Stimulated activated naive CD4-positive, alpha-beta T cell treated with Interleukin-2 at 50 U/mL for 16 hours (primary cell): ENCODE data around the gene KNL1.
"Not testable (repeated sequence)": the region's sequence is repeated elsewhere in the genome, so short reads cannot be mapped to it uniquely, and the experiment has no call there.

Experiments used
- DNase-seq: peaks from one replicate; lab custom pipeline; 2025; lab: John Stamatoyannopoulos, UW

Gene KNL1, protein sequence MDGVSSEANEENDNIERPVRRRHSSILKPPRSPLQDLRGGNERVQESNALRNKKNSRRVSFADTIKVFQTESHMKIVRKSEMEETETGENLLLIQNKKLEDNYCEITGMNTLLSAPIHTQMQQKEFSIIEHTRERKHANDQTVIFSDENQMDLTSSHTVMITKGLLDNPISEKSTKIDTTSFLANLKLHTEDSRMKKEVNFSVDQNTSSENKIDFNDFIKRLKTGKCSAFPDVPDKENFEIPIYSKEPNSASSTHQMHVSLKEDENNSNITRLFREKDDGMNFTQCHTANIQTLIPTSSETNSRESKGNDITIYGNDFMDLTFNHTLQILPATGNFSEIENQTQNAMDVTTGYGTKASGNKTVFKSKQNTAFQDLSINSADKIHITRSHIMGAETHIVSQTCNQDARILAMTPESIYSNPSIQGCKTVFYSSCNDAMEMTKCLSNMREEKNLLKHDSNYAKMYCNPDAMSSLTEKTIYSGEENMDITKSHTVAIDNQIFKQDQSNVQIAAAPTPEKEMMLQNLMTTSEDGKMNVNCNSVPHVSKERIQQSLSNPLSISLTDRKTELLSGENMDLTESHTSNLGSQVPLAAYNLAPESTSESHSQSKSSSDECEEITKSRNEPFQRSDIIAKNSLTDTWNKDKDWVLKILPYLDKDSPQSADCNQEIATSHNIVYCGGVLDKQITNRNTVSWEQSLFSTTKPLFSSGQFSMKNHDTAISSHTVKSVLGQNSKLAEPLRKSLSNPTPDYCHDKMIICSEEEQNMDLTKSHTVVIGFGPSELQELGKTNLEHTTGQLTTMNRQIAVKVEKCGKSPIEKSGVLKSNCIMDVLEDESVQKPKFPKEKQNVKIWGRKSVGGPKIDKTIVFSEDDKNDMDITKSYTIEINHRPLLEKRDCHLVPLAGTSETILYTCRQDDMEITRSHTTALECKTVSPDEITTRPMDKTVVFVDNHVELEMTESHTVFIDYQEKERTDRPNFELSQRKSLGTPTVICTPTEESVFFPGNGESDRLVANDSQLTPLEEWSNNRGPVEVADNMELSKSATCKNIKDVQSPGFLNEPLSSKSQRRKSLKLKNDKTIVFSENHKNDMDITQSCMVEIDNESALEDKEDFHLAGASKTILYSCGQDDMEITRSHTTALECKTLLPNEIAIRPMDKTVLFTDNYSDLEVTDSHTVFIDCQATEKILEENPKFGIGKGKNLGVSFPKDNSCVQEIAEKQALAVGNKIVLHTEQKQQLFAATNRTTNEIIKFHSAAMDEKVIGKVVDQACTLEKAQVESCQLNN (N-terminal part only)

DNA sequence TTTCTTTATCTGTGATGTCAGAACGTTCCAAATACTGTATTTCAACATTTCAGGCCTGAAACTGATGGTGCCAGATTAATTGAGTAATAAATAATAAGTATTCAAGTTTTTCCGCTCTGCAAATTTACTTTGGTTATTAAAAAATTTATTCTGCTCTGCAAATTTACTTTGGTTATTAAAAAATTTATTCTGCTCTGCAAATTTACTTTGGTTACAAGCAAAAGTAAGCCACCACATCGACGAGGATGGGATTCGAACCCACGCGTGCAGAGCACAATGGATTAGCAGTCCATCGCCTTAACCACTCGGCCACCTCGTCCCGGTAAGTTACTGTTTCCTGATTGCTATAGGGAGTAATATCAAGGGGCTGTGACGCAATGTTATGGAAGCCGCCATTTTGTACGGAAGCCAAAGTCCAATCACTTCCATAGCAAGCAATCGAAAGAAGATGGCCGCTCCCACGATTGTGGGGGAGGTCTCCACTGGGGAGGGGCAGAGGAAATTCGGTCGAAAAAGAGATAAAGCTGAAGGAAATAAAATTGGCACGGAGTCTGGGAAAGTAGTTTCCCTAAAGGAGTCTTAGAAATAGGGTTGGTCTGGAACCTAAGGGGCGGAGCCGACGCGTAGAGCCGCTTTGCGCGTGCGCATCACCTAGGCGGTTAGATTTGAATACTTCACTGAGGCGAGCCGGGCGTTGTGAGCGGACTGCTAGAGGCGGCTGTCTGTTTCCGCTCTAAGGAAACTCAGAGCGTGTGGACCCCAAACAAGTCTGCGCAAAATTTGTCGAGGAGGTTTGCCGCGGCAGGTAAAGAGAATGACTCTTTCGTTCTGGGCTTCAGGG lies at the start of gene KNL1:
TSS of gene KNL1 (plus strand) at position 662 of the 841 bp plus-strand sequence. CDS start 8,683 bp downstream, outside the sequence.
- DNase-seq, result peak; percentile 82

DNA sequence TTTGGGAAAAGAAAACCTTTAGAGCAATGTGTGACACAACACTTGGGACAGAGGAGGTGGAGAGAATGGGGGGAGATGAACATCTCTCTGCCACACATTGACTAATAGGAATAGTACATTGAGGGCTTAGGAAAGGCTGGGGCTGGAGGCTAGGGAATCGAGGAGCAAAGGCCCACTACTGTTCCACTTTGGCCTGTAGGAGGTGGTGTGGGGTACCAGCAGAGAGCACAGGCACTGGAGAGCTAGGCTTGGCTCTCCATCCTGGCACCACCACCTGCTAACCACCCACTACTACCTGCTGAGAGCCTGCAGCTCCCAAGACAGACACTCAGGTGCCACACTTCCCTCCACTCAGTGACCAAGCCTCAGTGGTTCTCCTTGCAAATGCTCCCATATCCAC lies 48.6 kb upstream of the KNL1 start:
- DNase-seq, result no peak

DNA sequence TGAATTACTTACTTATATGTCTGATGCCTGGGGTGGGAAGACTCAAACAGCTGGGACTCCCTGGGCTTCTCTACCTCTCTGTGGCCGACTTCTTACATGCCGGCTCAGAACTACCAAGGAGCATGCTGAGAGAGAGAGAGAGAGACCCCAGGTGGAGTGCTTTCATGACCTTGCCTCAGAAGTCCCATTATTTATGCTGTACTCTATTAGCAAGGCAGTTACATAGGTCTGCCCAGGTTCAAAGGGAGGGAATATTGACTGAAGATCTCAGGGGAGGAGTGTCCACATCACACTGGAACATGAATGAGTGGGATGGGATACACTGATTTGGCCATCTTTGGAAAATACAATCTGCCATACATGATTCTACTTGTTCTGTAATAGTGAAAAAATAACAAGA lies 45.4 kb upstream of the KNL1 start:
- no peak for DNase-seq

DNA sequence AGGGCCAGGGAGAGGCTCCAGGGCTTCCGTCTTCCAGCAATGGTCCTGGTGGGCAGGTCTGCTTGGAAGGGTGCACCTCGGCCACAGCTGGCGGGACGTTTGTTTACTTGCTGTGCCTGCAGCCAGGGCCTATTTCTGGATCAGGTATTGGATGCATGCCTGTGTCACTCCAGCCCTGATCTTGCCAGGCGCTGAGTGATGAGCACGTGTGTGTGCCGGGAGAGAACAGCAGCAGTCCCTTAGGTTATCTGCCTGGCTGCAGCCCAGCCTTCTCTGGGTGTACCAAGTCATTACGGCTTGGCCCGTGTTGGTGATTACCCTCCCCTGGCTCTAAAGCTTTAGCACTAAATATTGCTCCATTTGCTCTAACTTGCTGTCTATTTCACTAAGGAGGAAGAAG lies 44.2 kb upstream of the KNL1 start:
- DNase-seq, result no peak

DNA sequence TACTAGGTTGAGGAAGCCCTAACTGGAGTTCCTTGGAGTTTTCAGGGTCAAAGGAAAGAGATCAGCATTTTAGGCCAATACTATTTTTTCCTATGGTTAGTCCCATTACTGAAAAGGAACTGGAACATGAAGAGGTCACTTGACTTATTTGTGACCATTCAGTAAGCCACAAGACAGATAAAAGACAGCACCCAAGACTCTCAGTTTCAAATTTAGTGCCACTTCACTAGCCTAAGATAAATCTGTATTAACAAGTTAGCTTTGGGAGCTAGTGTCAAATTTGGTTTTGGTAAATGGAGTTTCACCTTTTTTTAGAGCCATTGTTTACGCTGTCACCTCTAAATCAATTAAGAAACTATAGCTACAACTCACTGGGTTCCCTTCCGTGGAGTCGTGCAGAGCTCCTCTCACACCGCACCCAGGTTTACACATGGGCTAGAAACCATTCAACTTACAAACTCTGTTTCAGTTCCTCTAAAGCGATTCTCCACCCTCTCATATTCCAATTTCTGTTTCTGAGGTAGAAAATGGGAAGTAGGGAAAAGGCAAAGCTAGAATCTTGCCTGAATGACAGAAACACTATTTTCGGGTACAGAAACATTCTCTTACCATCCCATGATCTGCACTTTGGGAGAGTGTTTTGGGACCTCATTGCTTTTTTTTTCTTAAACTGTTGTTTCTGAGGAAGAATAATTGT lies 43.6 kb upstream of the KNL1 start:
- no peak for DNase-seq

DNA sequence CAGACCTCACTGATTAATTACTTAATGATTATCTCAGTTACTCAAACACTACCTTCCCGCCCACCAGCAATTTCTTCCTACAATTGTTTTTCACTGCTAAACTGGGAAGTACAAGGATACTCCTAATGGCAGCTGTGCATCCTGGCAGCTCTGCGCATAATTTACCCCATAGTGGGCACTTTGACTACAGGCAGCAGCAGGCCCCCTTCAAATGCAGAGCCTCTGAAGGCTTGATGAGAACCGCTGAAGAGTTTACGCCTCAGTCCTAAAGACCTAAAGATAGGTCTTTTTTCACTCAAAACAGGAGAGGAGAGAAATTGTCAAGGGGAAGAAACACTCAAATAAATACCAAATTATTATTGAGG lies 39.9 kb upstream of the KNL1 start:
- no peak for DNase-seq

DNA sequence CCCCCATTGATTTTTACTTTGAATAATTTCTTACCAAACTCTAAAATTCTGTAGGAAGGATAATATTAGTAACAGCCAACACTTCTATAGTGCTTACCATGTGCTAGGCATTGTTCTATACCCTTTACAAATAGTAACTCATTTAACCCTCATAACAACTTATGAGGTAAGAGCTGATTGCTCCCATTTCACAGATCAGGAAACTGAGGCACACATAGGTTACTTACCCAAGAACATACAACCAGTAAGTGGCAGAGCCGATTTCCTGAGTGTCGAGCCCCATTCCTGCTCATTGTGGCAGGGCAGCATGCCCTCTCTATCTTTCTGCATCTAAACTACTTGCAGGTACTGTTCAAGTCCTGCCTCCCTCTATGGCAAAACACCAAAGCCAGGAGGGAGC lies 38.2 kb upstream of the KNL1 start:
- no peak for DNase-seq

DNA sequence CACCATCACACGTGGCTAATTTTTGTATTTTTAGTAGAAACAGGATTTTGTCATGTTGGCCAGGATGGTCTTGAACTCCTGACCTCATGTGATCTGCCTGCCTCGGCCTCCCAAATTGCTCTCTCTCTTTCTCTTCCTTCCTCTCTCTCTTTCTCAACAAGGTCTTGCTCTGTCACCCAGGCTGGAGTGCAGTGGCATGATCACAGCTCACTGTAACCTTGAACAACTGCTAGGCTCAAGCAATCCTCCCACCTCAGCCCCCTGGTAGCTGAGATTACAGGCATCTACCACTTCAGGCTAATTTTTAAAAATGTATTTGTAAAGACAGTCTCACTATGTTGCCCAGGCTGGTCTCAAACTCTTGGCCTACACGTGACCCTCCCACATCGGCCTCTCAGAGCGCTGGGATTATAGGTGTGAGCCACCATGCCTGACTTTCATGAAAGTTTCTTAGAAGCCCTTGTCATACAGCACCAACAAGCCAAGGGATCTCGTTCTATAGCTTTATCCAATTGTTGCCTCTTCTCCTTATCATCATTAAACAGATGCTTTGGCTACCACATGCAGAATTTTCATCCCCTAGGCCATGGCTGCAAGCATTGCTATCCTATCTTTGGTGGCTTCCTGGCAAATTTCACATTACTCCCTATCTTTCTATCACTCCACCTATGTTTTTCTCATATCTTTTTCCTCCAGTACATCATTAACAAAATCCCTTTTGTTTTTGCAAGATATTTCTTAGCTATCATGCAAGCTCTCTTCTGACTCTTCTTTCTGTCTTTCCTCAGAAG lies 34.9 kb upstream of the KNL1 start:
- no peak for DNase-seq

DNA sequence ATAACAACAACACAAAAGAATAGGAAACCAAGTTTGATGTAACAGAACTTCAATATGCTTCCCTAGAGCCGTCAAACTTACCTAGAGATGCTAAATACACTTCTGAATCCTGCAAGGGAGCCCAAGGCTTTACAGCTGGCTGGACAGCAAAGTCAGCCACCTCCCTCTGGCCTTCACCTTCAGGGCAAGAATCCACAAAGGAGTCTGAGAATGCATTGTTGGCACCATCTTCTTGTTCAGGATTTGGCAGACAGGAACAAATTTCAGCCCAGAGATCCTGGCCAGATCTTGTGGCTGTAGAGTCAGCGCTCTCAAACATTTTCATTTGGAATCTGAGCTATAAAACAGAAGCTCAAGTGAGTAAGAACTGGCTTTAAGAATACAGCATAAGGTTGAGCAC lies 31.4 kb upstream of the KNL1 start:
- DNase-seq, result no peak

DNA sequence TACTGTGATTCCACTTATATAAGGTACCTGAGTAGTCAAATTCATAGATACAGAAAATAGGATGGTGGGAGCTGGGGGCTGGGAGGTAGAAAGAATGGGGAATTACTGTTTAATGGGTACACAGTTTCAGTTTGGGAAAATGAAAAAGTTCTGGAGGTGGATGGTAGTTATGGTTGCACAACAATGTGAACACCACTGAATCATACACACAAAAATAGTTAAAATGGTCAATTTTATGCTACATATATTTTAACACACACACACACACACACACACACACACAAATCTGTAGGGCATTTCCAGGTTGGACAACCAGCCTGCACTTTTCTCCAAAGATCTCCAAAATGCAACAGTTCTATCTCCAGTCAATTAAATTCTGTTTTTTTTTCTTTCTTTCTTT lies 30.6 kb upstream of the KNL1 start:
- DNase-seq, result no peak

DNA sequence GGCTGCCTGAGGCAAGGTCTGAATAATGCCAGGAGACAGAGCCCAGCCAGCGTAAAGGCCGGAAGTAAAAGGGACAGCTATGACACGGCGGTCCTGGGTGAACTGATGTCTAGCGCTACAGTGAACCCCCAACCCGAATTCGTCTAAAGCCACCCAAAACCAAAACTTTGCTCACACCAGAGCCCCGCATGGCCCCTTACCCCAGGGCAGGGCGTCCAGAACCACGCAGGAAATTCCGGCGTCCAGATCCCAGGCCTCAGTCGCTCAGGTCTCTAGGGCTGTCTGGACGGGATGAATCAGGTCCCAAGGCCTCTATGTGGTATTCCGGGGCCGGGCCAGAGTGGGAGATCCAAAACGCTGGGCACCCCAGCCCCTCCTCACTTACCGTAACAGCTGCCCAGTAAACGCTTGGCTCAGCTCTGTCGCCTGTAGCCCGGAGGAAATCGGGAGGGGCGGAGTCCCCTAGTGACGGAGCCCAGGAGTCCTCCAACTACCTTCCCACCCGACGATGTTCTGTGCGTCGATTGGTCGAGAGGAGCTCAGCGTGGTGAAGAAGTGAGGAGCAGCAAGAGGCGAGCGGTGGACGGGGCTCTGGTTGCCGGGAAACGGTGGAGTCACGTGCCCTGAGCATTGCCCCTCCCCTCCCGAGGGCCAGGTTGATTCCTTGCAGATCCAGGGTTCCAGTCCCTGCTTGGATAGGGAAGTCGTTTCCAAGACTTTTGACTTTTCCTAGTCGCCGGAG lies 29.3 kb upstream of the KNL1 start, which contains the start of gene CCDC32:
TSS of gene CCDC32 (minus strand) at position 452 of the 742 bp plus-strand sequence. CDS start 2,027 bp downstream, outside the sequence.
- peak; percentile 95 for DNase-seq

DNA sequence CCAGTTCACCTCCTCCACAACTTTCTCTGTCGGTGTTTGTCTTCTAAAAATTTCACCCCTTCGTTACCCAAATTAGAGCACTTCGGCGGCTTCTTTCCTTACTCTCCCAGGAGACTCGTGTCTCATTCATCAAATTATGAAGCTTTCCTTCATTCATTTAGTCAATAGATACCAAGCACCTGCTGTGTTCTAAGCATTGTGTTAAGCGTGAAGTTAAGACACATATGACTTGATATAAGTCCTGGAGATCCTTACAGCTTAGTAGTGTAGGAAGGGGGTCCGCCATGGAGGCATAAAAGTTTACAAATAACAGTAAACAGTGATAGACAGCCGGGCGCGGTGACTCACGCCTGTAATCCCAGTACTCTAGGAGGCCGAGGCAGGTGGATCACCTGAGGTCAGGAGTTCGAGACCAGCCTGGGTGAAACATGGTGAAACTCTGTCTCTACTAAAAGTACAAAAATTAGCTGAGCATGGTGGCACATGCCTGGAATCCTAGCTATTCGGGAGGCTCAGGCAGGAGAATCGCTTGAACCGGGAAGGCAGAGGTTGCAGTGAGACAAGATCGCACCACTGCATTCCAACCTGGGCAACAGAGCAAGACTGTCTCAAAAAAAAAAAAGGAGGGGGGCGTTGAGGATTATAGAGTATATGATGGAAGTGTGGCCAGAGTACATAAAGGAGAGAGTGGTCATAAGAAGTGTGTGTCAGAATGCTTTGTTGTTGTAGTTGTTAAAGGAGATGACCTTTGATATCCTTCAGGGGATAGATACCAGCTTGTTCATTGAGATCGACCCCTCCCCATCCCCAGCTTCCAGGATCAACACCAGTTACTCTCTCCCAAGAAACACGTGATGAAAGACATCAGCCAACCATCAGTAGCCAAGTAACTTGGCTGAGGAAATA lies 28.5 kb upstream of the KNL1 start:
- no peak for DNase-seq

DNA sequence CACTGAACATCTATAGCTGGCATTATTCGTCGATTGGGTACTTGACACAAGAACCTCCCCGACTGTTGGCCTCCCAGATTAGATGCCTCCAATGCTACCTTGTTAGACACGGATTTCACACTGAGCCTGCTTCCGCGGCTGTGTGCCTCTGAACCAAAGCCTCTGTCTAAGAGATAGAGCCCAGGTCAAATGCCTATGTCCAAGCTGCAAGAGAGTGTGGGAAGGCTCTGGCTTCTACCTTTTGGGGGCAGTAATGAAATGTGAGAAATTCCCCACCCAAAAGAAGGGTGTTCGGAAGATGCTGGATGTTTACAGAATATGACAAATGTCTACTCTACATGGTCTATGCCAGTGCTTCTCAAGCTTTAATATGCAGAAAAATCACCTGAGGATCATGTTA lies 26.9 kb upstream of the KNL1 start:
- DNase-seq, result no peak

DNA sequence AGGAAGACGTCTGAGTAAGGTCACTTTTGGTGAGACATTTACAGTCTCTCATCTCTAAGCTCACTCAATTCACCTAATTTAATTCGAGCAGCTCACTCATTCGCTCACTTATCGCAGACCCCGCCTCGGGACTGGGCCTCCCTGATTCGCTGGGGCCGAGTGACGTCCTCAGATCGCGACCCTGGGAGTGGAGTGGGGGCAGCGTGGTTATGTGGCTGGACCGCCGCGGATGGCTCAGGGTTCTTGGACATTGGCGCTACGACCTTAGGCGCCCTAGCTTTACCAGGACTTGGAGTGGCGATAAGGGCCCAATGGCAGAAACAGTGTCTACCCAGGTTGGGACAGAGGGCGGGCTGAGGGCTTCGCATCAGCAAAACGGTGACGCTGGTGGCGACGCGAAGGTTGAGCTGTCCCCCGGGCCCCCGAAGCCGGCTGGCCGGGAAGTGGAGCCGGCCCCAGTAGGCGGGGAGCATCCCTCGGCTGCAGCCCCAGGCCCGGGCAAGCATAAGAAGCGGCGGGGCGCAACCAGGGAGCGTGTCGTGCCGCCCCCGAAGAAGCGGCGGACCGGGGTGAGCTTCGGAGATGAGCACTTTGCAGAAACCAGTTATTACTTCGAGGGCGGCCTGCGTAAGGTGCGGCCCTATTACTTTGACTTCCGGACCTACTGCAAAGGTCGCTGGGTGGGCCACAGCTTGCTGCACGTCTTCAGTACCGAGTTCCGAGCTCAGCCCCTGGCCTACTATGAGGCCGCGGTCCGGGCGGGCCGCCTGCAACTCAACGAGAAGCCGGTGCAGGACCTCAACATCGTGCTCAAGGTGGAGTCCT lies 24.7 kb upstream of the KNL1 start, which contains the start of gene RPUSD2:
TSS of gene RPUSD2 (plus strand) at position 171 of the 825 bp plus-strand sequence. CDS start at position 210, 39 bp downstream.
- peak; percentile 91 for DNase-seq

DNA sequence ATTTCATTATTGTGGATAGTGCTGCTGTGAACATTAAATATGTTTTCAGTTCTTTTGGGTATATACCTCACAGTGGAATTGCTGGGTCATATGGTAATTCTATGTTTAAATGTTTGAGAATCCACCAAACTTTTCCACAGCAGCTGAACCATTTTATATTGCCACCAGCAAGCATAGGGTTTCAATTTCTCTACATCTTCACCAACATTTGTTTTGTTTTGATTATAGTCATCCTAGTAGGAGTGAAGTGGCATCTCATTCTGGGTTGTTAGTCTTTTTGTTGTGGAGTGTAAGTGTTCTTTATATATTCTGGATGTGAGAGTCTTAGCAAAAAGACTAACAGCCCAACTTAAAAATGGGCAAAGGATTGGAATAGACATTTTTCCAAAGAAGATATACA lies 18.9 kb upstream of the KNL1 start:
- DNase-seq, result no peak

DNA sequence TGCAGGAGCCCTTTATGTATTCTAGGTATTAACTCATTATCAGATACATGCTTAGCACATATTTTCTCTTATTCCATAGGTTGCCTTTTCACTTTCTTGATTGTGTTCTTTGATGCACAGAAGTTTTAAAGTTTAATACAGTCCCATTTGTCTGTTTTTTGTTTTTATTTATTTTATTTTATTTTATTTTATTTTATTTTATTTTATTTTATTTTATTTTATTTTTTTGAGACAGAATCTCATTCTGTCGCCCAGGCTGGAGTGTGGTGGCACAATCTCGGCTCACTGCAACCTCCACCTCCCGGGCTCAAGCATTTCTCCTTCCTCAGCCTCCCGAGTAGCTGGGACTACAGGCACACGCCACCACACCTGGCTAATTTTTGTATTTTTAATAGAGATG lies 17.1 kb upstream of the KNL1 start:
- DNase-seq, result not testable (repeated sequence)

DNA sequence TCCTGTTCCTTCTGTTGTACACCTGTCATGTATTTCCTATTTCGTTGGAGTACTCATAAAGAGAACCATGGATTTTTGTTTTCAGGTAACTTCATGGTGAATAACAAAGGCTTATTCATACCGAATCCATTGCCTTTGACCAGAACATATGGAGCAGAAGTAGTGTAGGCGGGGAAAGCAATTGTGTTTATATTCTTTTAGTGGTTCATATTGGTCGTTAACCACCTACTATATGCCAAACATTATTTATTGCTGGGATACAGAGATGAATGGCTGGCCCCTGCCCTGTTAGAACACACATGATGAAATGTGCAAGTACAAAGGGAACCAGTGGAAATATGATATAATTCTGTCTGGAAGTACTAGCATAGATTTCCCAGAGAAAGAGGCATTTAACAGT lies 15.2 kb upstream of the KNL1 start:
- no peak for DNase-seq
